ENCODE data around the gene CD300H. TPM values are rescaled to one million over a fixed set of nuclear protein-coding genes. Genes with fewer than 3 reads are reported as not detected.

Gene CD300H
- total RNA-seq, 1 donor from 2014 or later = not detected

GRCh38 chr17:74571621-74572270 lies 4.4 kb upstream of the CD300H start:
- Histone ChIP-seq H3K36me3 (ENCODE audit: control insufficient read depth, insufficient read depth, low read length) (no peaks in the 10 kb centered on the region), H3K27me3 (ENCODE audit: control insufficient read depth, insufficient read depth, low read length) (no peaks in the 10 kb centered on the region), H3K4me3 (ENCODE audit: low read depth, low read length) (no peak overlapping the region)
- no peak for DNase-seq (ENCODE audit: low read depth)
- no peak for TF ChIP-seq CTCF (IDR thresholded peaks at IDR 0.05; ENCODE audit: insufficient read depth, low read length, poor library complexity, severe bottlenecking)

- Histone ChIP-seq H3K36me3 (ENCODE audit: control insufficient read depth, insufficient read depth, low read length) (no peaks in the 10 kb centered on the region), H3K4me3 (ENCODE audit: low read depth, low read length) (no peak overlapping the region), H3K27me3 (ENCODE audit: control insufficient read depth, insufficient read depth, low read length) (no peaks in the 10 kb centered on the region)
- DNase-seq (ENCODE audit: low read depth) = peak; percentile 98
- TF ChIP-seq CTCF (IDR thresholded peaks at IDR 0.05; ENCODE audit: insufficient read depth, low read length, poor library complexity, severe bottlenecking) = no peak
These were observed 2.0 kb upstream of the CD300H start for GRCh38 chr17:74569020-74570003.

GRCh38 chr17:74568106-74568873 lies 981 bp upstream of the CD300H start:
- Histone ChIP-seq H3K4me3 (ENCODE audit: low read depth, low read length) (no peak overlapping the region), H3K27me3 (ENCODE audit: control insufficient read depth, insufficient read depth, low read length) (no peaks in the 10 kb centered on the region), H3K36me3 (ENCODE audit: control insufficient read depth, insufficient read depth, low read length) (no peaks in the 10 kb centered on the region)
- TF ChIP-seq CTCF (IDR thresholded peaks at IDR 0.05; ENCODE audit: insufficient read depth, low read length, poor library complexity, severe bottlenecking) = no peak
- DNase-seq (ENCODE audit: low read depth) = no peak

GRCh38 chr17:74566132-74566753 lies 1.1 kb downstream of the CD300H start:
- Histone ChIP-seq H3K36me3 (ENCODE audit: control insufficient read depth, insufficient read depth, low read length) (no peaks in the 10 kb centered on the region), H3K27me3 (ENCODE audit: control insufficient read depth, insufficient read depth, low read length) (no peaks in the 10 kb centered on the region), H3K4me3 (ENCODE audit: low read depth, low read length) (no peak overlapping the region)
- DNase-seq (ENCODE audit: low read depth) = no peak
- peak; percentile 65 for TF ChIP-seq CTCF (IDR thresholded peaks at IDR 0.05; ENCODE audit: insufficient read depth, low read length, poor library complexity, severe bottlenecking)

- no peak overlapping the region for H3K4me3 ChIP-seq (ENCODE audit: low read depth, low read length)
- H3K27me3 ChIP-seq (ENCODE audit: control insufficient read depth, insufficient read depth, low read length) = no peaks in the 10 kb centered on the region
- DNase-seq (ENCODE audit: low read depth) = no peak
- no peak for TF ChIP-seq CTCF (IDR thresholded peaks at IDR 0.05; ENCODE audit: insufficient read depth, low read length, poor library complexity, severe bottlenecking)
- no peaks in the 10 kb centered on the region for H3K36me3 ChIP-seq (ENCODE audit: control insufficient read depth, insufficient read depth, low read length)
These were observed 2.2 kb downstream of the CD300H start for GRCh38 chr17:74565126-74565525.
